Measurements from ENCODE around the gene KCNIP4. TPM values are rescaled to one million over a fixed set of nuclear protein-coding genes. Genes with fewer than 3 reads are reported as not detected.

The KCNIP4 gene
- total RNA-seq, 4 donors from 2014 or later: 1.3 to 11.1 TPM; not detected in 2

DNA sequence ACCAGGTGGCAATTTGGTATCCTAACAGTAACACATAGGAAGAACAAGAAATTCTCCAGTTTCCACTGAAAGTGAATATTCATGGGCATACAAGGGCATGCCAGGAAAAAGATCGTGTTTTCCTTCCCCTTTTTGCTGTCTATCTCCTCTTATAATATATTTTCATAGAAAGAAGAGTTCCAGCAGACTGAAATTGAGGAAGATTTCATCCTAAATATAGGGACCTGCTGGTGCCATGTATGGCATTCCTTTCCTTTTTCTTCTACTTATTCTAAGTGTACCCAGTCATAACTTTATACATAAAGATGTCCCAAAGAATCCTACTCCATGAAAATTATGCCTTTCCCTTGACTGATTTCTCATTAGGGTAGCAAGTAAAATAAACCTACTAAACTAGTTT is 40.8 kb upstream of the KCNIP4 start:
- DNase-seq: no peak
- no peaks in the 10 kb centered on the region for H3K9me3 ChIP-seq
- no peak overlapping the region for H3K27ac ChIP-seq
- TF ChIP-seq CTCF (IDR thresholded peaks at IDR 0.05): no peak
- no peak for TF ChIP-seq POLR2A (IDR thresholded peaks at IDR 0.05)
- intact Hi-C loops (cut with DNase I; ENCODE audit: low total_unique reads): no loop called here
- no peaks in the 10 kb centered on the region for H3K36me3 ChIP-seq
- no peaks in the 10 kb centered on the region for H3K4me1 ChIP-seq
- H3K4me3 ChIP-seq: no peak overlapping the region
- no peaks in the 10 kb centered on the region for H3K27me3 ChIP-seq

DNA sequence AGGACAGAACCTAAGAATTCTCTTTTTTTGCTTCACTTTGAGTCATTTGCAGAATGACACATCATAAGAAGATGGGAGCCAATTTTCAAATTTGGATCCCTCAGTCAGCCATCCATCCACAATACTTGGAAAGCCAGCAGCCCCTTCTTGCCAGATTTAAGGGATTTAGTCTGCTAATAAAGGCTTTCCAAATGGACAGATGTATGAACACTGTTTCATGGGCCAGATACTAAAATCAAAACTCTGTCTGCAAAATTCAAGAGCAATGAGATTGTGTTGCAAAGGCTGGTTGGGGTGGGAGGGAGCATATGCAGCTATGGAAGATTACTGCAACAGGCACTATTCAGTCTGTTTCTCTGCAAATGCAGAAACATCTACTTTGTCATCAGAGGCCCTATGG is 37.7 kb upstream of the KCNIP4 start:
- intact Hi-C loops (cut with DNase I; ENCODE audit: low total_unique reads): no loop called here
- TF ChIP-seq POLR2A (IDR thresholded peaks at IDR 0.05) (no peak), CTCF (IDR thresholded peaks at IDR 0.05) (no peak)
- DNase-seq: no peak
- H3K9me3 ChIP-seq: no peaks in the 10 kb centered on the region
- no peaks in the 10 kb centered on the region for H3K36me3 ChIP-seq
- no peaks in the 10 kb centered on the region for H3K27me3 ChIP-seq
- H3K27ac ChIP-seq: no peak overlapping the region
- no peaks in the 10 kb centered on the region for H3K4me1 ChIP-seq
- H3K4me3 ChIP-seq: no peak overlapping the region

DNA sequence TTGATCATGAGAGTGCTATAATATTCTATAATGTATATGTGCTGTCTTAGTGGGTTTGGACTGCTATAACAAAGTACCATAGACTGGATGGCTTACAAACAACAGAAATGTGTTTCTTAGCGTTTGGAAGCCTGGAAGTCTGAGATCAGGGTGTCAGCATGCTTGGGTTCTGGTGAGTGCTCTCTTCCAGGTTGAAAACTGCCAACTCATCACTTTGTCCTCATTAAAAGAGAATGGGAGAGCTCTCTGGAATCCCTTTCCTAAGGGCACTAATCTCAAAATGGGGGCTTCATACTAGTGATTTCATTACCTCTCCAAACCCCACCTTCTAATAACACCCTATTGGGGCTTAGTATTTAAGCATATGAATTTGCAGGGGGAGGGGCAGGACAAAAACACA is 33.5 kb upstream of the KCNIP4 start:
- no peaks in the 10 kb centered on the region for H3K36me3 ChIP-seq
- H3K27me3 ChIP-seq: no peaks in the 10 kb centered on the region
- H3K9me3 ChIP-seq: no peaks in the 10 kb centered on the region
- TF ChIP-seq CTCF (IDR thresholded peaks at IDR 0.05) (no peak), POLR2A (IDR thresholded peaks at IDR 0.05) (no peak)
- H3K4me1 ChIP-seq: no peaks in the 10 kb centered on the region
- H3K4me3 ChIP-seq: no peak overlapping the region
- intact Hi-C loops (cut with DNase I; ENCODE audit: low total_unique reads): no loop called here
- no peak for DNase-seq
- H3K27ac ChIP-seq: no peak overlapping the region

DNA sequence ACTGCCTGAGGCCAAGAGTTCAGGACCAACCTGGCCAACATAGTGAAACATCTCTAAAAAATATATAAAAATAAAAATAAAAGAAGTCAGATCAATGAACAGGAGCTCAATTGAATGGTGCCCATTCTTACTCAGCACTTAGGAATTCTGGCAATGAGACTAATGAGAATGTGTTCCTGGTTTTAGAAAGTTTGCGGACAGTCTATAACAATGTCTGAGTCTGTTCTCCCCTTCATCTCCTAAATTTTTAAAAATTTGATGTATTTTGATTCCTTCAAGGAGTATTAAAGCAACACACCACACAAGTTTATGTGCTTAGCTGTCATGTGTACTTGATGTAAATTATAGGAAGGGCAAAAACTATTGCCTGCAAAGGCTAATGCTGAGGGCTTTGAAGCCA is 30.6 kb upstream of the KCNIP4 start:
- intact Hi-C loops (cut with DNase I; ENCODE audit: low total_unique reads): no loop called here
- no peaks in the 10 kb centered on the region for H3K27me3 ChIP-seq

DNA sequence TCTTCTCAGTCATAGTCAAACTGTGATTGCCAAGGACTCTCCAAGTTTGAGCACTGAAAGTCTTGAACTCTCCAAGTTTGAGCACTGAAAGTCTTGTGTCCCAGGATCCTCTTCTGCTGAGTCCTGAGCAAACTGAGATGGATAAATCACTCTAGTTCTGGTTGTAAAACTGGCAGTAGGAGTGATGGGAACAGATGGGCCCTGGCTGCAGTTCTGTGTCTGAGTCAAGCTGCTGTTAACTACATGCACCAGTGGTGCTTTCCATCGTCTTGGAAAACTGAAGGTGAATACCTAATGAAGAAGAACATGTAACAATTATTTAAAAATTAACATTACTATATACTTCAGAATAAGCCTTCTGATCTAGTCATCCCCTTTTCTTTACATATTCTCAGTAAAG is 27.6 kb upstream of the KCNIP4 start:
- Histone ChIP-seq H3K27ac (no peak overlapping the region), H3K27me3 (no peaks in the 10 kb centered on the region), H3K9me3 (no peaks in the 10 kb centered on the region), H3K36me3 (no peaks in the 10 kb centered on the region), H3K4me3 (no peak overlapping the region), H3K4me1 (no peaks in the 10 kb centered on the region)
- peak; percentile 16 to 36 for DNase-seq
- intact Hi-C loops (cut with DNase I; ENCODE audit: low total_unique reads): no loop called here
- TF ChIP-seq POLR2A (IDR thresholded peaks at IDR 0.05) (no peak), CTCF (IDR thresholded peaks at IDR 0.05) (no peak)

More for the DNA sequence above, 30.6 kb upstream of the KCNIP4 start:
- DNase-seq: no peak
- Histone ChIP-seq H3K36me3 (no peaks in the 10 kb centered on the region), H3K27ac (no peak overlapping the region), H3K4me1 (no peaks in the 10 kb centered on the region), H3K4me3 (no peak overlapping the region), H3K9me3 (no peaks in the 10 kb centered on the region)
- no peak for TF ChIP-seq CTCF (IDR thresholded peaks at IDR 0.05)
- TF ChIP-seq POLR2A (IDR thresholded peaks at IDR 0.05): no peak
